Fibroblast of skin of abdomen (primary cell): ENCODE results near the gene CUL4A. TPM values are rescaled to one million over a fixed set of nuclear protein-coding genes. Genes with fewer than 3 reads are reported as not detected.
A peak's percentile ranks its signal among the peaks of the same experiment; 100 is the strongest.
"Not testable (repeated sequence)": the region's sequence is repeated elsewhere in the genome, so short reads cannot be mapped to it uniquely, and the experiment has no call there.

Experiments
- DNase-seq: peaks from one replicate; pipeline ENCODE4 v3.0.0-alpha.2; 2013
- polyA plus RNA-seq, 2 experiments: library from polyadenylated mRNA; unstranded; fragments of 120-200 nt; gene quantifications; one replicate each; pipeline ENCODE4 v1.2.1, GENCODE V29; 2013; ENCODE audit not compliant: insufficient read length in 2 of 2

CUL4A gene
- polyA plus RNA-seq (2013, experiment 1 of 2; ENCODE audit: insufficient read length) = 64.0 TPM
- 66.9 TPM for polyA plus RNA-seq (2013, experiment 2 of 2; ENCODE audit: insufficient read length)

GRCh38 chr13:113209336-113209758 lies at the start of gene CUL4A:
Gene CUL4A, plus strand, starts transcription at chr13:113209613. Its CDS starts 15 bp downstream, at chr13:113209628.
- peak; percentile 84 for DNase-seq

DNA sequence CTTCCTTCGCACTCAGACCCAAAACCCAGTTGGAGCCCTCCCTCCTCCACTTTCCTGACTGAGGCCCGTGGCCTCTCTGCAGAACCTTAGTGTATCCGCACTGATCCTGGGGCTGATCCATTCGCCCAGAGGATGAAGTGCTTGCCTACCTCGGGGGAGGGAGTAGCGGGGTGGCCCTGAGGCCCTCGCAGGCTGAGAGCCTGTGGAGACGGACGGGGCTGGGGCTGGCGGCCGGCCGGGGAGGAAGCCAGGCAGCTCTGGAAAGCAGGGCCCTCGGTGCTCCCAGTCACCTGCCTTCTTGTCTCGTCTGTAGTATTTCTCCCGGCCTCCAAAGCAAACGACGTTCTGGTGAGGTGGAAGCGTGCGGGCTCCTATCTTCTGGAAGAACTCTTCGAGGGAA lies 49.7 kb upstream of the CUL4A start:
- no peak for DNase-seq

DNA sequence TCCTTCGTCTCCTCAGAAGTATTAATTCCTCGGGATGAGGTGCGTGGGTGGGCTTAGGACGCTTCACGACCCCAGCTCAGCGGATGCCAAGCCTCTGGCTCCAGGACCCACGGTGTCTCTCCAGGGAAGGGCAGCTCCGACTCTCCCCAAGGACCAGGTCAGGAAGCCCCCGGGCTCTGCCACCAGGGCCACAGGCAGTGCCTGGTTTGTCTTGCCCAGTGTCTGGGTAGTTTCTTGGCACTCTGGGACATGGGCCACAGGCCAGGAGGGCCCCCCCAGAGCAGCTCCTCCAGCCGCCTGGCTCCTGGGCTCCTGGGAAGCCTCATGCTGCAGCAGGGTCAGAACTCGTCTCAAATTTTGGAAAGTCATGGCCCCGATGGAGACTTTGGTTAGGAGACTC lies 48.4 kb upstream of the CUL4A start:
- DNase-seq = no peak

DNA sequence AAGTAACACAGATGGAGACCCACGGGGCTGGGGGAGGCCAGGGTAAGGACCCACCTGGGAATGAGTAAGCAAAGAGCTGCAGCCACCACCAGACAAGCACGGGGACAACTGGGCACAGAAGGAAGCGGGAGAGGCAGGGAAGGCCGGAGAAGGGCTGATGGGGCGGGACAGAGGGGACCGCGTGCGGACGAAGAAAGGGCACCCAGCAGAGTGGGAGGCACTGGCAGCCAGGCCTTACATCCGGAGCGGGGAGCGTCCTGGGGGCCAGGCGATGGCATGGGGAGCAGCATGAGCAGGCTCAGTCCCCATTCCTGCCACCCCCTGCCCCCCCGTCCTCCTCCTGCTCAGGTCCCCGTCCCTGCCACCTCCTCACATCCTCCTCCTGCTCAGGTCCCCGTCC lies 48.0 kb upstream of the CUL4A start:
- DNase-seq = no peak

- DNase-seq = not testable (repeated sequence)
Observed at GRCh38 chr13:113161975-113162374, 47.4 kb upstream of the CUL4A start.

DNA sequence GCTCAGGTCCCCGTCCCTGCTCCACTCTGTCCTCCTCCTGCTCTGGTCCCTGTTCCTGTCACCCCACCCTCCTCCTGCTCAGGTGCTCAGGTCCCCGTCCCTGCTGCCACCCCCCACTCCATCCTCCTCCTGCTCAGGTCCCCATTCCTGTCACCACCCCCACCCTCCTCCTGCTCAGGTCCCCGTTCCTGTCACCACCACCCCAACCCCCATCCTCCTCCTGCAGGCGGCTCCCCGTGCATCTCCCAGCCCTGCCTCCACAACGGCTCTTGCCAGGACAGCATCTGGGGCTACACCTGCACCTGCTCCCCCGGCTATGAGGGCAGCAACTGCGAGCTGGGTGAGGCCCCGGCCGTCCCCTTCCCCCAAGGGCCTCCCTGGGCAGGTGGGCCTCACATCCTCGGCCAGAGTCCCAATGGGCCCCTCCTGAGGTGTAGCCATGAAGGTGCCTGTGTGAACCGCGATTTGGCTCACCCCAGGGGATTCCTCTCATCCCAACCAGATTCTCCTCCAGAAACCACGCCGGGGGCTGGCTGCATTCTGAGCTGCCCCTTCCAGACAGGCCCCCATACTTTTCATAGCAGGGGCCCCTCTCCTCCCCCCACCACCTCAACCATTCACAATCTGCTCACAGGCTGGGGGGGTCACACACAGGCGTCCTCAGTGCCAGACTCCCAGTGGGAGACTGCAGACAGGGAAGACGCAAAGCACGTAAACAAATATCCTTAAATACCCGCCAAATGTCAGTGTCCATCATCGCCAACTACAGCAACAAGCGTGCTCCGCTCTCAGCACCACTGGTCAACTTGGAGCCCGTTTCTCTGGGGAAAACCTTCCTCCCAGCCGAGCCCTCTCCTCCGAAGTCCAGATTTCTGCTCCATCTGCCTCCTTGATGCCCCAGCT lies 46.4 kb upstream of the CUL4A start:
- no peak for DNase-seq

DNA sequence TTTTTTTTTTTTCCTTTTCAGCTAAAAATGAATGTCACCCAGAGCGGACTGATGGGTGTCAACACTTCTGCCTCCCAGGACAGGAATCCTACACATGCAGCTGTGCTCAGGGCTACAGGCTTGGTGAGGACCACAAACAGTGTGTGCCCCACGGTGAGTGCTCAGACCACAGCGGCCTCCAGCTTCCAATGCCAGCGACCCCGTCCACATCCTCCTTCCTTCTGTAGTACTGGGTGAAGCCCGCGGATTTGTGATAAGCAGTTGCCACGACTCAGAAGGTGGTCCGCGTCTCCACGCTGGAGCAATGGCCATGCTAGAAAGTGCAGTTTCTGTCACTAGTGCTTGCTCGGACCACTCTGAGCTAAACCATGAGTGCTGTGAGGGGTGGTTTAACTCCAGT lies 44.9 kb upstream of the CUL4A start:
- DNase-seq = no peak

DNA sequence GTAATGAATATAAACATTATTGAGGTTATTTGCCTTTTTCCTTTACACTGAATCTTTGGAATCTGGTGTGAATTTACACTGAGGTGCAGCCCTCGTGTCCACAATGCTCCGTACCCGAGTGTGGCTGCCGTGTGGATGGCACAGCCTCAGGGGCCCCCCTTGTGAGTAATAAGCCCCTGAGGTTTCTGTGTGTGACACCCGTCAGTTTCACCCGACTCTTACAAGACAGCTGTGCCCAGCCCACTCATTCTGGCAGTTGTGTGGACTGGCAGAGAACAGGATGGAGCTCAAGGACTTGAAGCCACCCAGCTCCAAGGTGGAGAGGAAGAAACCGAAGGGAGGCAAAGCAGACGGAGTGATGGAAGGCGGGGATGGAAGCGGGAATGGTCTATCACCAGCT lies 43.1 kb upstream of the CUL4A start:
- no peak for DNase-seq

GRCh38 chr13:113166681-113167080 lies 42.7 kb upstream of the CUL4A start:
- DNase-seq = no peak

GRCh38 chr13:113167155-113167554 lies 42.3 kb upstream of the CUL4A start:
- DNase-seq = no peak

GRCh38 chr13:113167575-113167974 lies 41.8 kb upstream of the CUL4A start:
- no peak for DNase-seq

DNA sequence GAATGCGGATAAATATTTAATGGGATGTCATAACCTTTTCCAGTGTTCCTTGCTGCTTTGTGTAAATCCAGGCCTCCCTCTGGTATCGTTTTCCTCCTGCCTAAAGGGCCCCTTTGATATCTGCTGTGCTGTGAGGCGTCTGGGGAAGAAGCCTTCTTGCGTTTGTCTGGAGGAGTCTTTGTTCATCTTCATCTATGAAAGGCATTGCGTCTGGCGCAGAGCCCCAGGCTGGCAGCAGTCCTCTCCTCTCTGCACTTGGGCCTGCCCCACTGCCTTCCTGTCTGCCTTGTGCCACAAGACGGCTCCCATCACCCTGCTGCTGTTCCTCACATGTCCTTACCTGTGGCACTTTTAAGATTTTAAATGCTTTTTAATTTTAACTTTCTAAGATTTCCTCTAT lies 41.2 kb upstream of the CUL4A start:
- no peak for DNase-seq

DNA sequence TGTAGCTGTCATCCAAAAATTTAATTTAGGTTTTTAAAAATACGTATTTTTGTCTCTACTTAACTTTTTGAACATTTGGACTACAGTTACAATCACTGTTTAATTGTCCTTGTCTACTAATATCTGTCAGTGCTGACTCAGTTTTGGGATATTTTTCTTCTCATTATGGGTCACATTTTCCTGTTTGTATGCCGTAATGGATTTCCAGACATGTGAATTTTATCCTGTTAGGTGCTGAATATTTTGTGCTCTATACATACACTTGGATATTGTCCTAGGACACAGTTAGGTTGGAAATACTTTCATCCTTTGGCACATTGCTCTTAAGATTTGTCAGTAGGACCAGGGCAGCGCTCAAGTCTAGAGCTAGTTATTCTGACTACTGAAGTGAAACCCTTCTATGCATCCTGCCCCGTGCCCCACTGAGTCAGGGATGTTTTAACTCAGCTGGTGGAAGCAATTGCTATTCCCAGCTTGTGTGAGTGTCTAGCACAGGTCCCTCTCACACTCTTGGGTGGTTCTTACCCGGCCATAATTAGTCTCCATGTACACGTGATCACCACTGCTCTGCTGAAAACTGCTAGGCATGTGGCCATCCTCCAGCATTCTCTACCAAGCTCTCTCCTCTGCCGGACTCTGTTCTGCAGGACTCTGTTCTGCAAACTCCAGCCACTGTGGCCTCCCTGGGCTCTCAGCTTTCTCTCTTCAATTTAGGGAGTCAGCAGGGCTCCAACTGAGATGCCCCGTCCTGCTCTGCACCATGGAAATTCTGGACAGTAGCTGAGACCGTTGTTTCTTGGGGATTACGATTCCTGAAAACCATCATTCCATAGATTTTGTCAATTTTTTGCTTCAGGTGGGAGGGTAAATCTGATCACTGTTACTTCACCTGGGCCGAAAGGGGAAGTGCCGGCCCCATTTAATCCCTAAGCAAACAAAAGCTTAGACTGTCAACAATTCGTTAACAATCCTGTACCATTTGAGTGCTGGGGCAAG lies 39.8 kb upstream of the CUL4A start:
- no peak for DNase-seq

DNA sequence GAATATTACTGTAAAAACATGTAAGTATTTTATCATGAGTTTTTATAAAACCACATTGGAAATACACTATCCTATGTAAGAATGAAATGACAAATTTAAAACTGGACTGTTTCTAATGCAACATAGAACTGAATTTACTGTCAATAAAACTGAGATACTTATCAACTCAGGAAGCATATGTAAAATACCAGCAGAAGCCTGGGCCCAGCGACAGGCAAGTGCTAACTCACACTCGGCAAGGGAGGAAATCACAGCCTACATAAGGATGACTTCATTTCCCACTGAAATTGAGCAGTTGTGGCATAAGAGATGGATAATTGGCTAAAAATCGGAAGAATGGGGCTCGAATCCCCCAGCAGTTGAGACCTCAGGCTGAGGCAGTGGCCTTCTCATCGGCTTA lies 38.9 kb upstream of the CUL4A start:
- no peak for DNase-seq

DNA sequence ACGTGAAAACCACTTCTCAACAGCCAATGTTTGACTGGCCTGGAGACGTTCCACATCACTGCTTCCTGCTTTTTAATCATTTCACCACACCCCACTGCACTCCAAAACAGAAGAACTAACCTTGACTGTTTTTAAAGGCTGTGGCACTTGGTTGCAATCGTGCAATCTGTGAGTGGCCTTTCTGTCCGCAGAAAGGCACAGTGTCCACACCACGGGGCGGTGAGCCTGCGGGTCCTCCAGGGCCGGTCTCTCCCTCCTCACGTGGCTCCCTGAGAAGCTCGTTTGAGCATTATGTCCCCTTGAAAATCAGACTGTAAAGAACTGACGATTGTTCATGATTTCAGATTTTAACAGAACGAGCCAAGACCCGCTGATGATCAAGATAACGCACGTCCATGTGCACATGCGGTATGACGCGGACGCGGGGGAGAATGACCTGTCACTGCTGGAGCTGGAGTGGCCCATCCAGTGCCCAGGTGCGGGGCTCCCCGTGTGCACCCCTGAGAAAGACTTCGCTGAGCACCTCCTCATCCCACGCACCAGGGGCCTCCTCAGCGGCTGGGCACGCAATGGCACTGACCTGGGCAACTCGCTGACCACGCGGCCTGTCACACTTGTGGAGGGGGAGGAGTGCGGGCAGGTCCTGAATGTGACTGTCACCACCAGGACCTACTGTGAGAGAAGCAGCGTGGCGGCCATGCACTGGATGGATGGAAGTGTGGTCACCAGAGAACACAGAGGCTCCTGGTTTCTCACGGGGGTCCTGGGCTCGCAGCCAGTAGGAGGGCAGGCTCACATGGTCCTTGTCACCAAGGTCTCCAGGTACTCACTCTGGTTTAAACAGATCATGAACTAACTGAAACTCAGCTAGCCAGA lies 37.9 kb upstream of the CUL4A start:
- no peak for DNase-seq

- no peak for DNase-seq
Observed at GRCh38 chr13:113172419-113172926, 36.9 kb upstream of the CUL4A start.

GRCh38 chr13:113176280-113176679 lies 33.1 kb upstream of the CUL4A start:
- DNase-seq = no peak

DNA sequence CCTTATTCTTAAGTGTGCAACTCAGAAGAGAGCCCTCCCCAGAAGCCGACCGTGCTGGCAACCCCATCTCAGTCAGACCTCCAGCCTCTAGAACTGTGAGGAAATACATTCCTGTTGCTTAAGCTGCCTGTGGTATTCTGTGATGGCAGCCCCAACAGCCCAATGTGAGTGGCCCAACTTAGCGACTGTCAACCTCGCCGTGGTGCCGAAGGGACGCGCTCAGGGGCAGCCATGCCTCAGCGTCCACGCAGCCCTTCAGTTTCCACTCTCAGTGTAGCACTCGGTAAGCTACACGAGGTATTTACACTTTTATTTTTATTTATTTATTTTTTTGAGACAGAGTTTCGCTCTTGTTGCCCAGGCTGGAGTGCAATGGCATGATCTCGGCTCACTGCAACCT lies 32.6 kb upstream of the CUL4A start:
- no peak for DNase-seq

DNA sequence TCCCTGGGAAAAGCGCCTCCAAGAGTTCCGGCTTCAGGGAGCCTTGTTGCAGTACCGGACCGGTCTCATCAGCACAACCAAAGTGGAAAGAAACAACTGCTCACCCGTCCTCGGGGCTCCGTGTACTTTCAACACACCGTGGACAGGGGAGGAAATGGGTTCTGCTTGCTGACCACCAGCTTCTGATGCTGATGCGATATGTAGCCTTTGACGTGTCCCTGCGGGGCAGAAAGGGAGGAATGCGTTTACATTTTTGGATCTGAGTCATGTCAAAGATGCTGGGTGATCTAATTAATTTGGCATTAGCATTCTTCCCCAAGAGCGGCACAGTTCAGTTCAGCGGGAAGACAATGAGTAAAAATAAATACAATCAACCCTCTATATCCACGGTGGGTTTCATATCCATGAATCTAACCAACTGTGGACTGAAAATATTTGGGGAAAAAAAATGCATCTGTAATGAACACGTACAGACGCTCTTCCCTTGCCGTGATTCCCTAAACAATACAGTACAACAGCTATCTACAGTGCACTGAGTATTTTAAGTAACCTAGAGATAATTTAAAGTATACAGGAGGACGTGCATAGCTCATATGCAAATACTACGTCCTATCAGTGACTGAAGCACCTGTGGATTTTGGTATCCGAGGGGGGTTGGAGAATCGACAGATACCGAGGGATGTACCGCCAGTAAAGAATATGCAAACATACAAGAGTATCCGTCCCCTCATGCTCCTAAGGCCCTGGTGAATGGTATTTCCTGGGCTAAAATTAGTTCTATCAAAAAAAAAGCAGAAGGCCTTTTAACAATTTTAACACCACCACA lies 31.1 kb upstream of the CUL4A start:
- peak; percentile 92 for DNase-seq

DNA sequence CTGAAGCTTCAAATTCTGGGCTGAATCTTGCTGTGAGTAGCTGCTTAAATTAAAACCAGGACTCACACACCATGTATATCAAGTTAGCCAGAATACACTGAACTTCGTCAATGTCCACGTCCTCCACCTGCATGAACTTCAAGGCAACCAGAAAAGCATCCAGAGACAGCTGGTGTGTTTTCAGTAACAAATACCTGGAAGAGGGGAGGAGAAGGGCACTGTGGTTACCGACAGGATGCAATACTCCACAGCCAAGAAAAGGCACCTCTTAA lies 30.6 kb upstream of the CUL4A start:
- DNase-seq = no peak
